Endodermal cell (in vitro differentiated cells): ENCODE results near the gene ADK. TPM values are rescaled to one million over a fixed set of nuclear protein-coding genes. Genes with fewer than 3 reads are reported as not detected.

ENCODE experiments used
- DNase-seq: peaks from one replicate; pipeline ENCODE4 v3.0.0-alpha.2; 2017
- H3K27ac ChIP-seq: 2 replicates; pipeline ENCODE4 v1.5.1; 2013; ENCODE audit warnings: mild to moderate bottlenecking, low read depth, low read length, moderate library complexity
- H3K27me3 ChIP-seq: 2 replicates; pipeline ENCODE4 v1.6.1; 2013; ENCODE audit warnings: mild to moderate bottlenecking, low read length, moderate library complexity; ENCODE audit not compliant: insufficient read depth, control insufficient read depth, poor library complexity, severe bottlenecking
- H3K36me3 ChIP-seq: 2 replicates; pipeline ENCODE4 v1.7.0; 2013; ENCODE audit warnings: mild to moderate bottlenecking, low read length, moderate library complexity; ENCODE audit not compliant: control insufficient read depth, insufficient read depth
- H3K4me1 ChIP-seq: one replicate; pipeline ENCODE4 v1.7.0; 2013; ENCODE audit warnings: low read length; ENCODE audit not compliant: control insufficient read depth, insufficient read depth
- H3K4me3 ChIP-seq: 2 replicates; pipeline ENCODE4 v1.5.1; 2013; ENCODE audit warnings: mild to moderate bottlenecking, low read length, moderate library complexity
- H3K9ac ChIP-seq: 2 replicates; pipeline ENCODE4 v1.6.1; 2013; ENCODE audit warnings: mild to moderate bottlenecking, low read length, moderate library complexity; ENCODE audit not compliant: poor library complexity, severe bottlenecking; ENCODE audit errors: extremely low read depth
- H3K9me3 ChIP-seq: 2 replicates; pipeline ENCODE4 v1.6.1; 2013; ENCODE audit warnings: mild to moderate bottlenecking, low read length, moderate library complexity; ENCODE audit not compliant: control insufficient read depth
- H3K27ac Mint-ChIP-seq: 2 replicates; pipeline ENCODE4 v1.8.0; 2020; ENCODE audit warnings: mixed read lengths
- H3K27me3 Mint-ChIP-seq: 2 replicates; pipeline ENCODE4 v1.8.0; 2021; ENCODE audit warnings: mild to moderate bottlenecking, mixed read lengths; ENCODE audit not compliant: insufficient read depth
- H3K36me3 Mint-ChIP-seq: 2 replicates; pipeline ENCODE4 v1.8.0; 2020; ENCODE audit warnings: low read depth, mixed read lengths
- H3K4me1 Mint-ChIP-seq: 2 replicates; pipeline ENCODE4 v1.8.0; 2020; ENCODE audit warnings: mixed read lengths
- H3K4me3 Mint-ChIP-seq: 2 replicates; pipeline ENCODE4 v1.8.0; 2020; ENCODE audit warnings: mild to moderate bottlenecking, moderate library complexity, mixed read lengths
- H3K9me3 Mint-ChIP-seq: 2 replicates; pipeline ENCODE4 v1.8.0; 2020; ENCODE audit warnings: mild to moderate bottlenecking, mixed read lengths
- WGBS, 2 experiments: methylation state at CpG; one replicate each; pipeline versions ENCODE4 v1.1.5 to v1.1.7; 2013; ENCODE audit warnings: missing lambda C conversion rate in 2 of 2, mixed read lengths in 1 of 2; ENCODE audit not compliant: insufficient coverage in 1 of 2, insufficient read length in 1 of 2; 5-methylcytosine and 5-hydroxymethylcytosine counted together
- total RNA-seq, 2 donors: library from RNA; stranded (reverse); fragmentation: NEBNext Ultra II Directional in 1 of 2; extraction: Animal tissue kit (Norgen Biotek cat#: 25700) in 1 of 2; gene quantifications; 2 replicates in 1 of 2; 3 replicates in 1 of 2; pipeline ENCODE4 v1.2.1, GENCODE V29; 2021
- TF ChIP-seq, protein P1 (sequence below): fragments of 200-600 bp; sonication (generic); conservative IDR thresholded peaks from 2 replicates; pipeline ENCODE4 v1.5.0; 2021; ENCODE audit warnings: antibody characterized with exemption, mild to moderate bottlenecking

ADK gene
- total RNA-seq, 2 donors from 2014 or later = 23.6 to 36.7 TPM

DNA sequence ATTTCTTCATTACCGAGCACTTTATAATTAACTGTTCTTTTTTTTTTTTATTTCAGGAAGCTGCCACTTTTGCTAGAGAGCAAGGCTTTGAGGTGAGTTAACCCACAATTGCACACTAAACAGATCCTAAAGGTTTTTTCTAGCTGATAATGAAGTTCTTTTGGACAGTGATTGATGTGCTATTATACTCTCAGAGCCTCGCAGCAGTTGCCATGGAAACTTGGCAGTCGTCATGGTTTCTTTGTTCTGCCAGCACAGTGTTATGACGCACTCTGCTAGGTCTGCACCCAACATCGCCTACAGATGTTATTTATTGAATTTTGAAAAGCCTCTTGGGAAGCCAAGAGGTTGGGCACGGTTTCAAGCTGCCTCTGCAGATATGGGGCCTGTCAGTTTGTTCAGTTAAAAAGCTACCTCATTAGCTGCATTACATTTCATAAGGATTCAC lies 438.2 kb downstream of the ADK start:
- no peak overlapping the region for H3K9ac ChIP-seq
- H3K4me3 ChIP-seq = no peak overlapping the region
- no peak overlapping the region for H3K4me3 Mint-ChIP-seq
- H3K9me3 ChIP-seq = no peaks in the 10 kb centered on the region
- peaks cover 14% of the 10 kb centered on the region for H3K4me1 Mint-ChIP-seq
- 89% methylated on average over 6 of the region's 6 CpGs; no CpG with 5 or more reads in 1 of the 2 experiments for WGBS, 2 experiments
- H3K27me3 ChIP-seq = no peaks in the 10 kb centered on the region
- TF ChIP-seq, protein P1, sequence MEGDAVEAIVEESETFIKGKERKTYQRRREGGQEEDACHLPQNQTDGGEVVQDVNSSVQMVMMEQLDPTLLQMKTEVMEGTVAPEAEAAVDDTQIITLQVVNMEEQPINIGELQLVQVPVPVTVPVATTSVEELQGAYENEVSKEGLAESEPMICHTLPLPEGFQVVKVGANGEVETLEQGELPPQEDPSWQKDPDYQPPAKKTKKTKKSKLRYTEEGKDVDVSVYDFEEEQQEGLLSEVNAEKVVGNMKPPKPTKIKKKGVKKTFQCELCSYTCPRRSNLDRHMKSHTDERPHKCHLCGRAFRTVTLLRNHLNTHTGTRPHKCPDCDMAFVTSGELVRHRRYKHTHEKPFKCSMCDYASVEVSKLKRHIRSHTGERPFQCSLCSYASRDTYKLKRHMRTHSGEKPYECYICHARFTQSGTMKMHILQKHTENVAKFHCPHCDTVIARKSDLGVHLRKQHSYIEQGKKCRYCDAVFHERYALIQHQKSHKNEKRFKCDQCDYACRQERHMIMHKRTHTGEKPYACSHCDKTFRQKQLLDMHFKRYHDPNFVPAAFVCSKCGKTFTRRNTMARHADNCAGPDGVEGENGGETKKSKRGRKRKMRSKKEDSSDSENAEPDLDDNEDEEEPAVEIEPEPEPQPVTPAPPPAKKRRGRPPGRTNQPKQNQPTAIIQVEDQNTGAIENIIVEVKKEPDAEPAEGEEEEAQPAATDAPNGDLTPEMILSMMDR = no peak
- H3K4me1 ChIP-seq = peaks cover 9% of the 10 kb centered on the region
- H3K27me3 Mint-ChIP-seq = no peaks in the 10 kb centered on the region
- H3K27ac ChIP-seq = peak overlapping the region; percentile 74
- no peaks in the 10 kb centered on the region for H3K36me3 Mint-ChIP-seq
- DNase-seq = no peak
- no peaks in the 10 kb centered on the region for H3K9me3 Mint-ChIP-seq
- peaks cover 4% of the 10 kb centered on the region for H3K36me3 ChIP-seq
- H3K27ac Mint-ChIP-seq = no peak overlapping the region

DNA sequence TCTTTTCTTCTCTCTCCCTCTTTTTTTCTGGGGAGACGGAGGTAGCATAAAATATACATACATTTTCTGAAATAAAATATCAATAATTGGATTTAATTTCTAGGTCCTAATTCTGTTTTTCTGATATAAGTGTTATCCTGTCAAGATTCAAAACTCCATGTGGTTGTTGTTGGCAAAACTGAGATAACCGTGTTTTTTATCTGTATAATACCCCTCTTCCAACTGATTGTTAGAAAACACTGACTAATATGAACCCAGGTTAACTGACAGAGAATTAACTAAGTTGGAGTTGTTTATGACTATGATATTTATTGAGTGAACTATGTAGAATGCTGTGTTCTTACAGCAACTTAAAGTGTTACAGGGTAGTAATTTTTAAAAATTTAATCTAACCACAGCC lies 438.8 kb downstream of the ADK start:
- H3K4me1 Mint-ChIP-seq = peaks cover 14% of the 10 kb centered on the region
- Histone ChIP-seq H3K36me3 (peaks cover 4% of the 10 kb centered on the region), H3K27me3 (no peaks in the 10 kb centered on the region), H3K9ac (no peak overlapping the region), H3K4me1 (peaks cover 9% of the 10 kb centered on the region), H3K27ac (peak overlapping the region; percentile 74), H3K9me3 (no peaks in the 10 kb centered on the region), H3K4me3 (no peak overlapping the region)
- TF ChIP-seq, protein P1 = no peak
- 90% methylated on average over 1 of the region's 2 CpGs; no CpG with 5 or more reads in 1 of the 2 experiments for WGBS, 2 experiments
- H3K9me3 Mint-ChIP-seq = no peaks in the 10 kb centered on the region
- H3K27me3 Mint-ChIP-seq = no peaks in the 10 kb centered on the region
- H3K4me3 Mint-ChIP-seq = no peak overlapping the region
- no peak for DNase-seq
- no peak overlapping the region for H3K27ac Mint-ChIP-seq
- no peaks in the 10 kb centered on the region for H3K36me3 Mint-ChIP-seq

DNA sequence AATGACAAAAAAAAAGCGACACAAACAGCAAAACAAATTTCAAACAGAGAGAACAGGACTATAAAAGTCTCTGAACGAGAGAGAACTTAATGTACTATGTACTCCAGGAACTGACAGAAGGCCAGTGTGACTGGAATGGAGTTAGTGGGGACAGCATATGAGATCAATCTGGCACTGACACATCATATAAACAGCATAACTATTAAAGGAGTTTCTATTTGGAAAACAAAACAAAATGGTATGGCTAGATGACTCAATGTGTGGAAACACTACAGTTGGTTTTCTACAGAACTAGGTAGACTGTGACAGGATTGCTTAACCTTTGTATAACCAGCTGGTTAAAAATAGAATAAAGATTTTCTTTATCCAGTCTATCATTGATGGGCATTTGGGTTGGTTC lies 442.4 kb downstream of the ADK start:
- no peaks in the 10 kb centered on the region for H3K9me3 Mint-ChIP-seq
- no peak overlapping the region for H3K4me3 ChIP-seq
- no peak overlapping the region for H3K27ac ChIP-seq
- no peak overlapping the region for H3K9ac ChIP-seq
- 97% methylated on average over 2 of the region's 2 CpGs; no CpG with 5 or more reads in 1 of the 2 experiments for WGBS, 2 experiments
- H3K4me3 Mint-ChIP-seq = no peak overlapping the region
- no peak overlapping the region for H3K27ac Mint-ChIP-seq
- no peaks in the 10 kb centered on the region for H3K4me1 Mint-ChIP-seq
- peaks cover 4% of the 10 kb centered on the region for H3K36me3 ChIP-seq
- H3K9me3 ChIP-seq = no peaks in the 10 kb centered on the region
- TF ChIP-seq, protein P1 = no peak
- no peaks in the 10 kb centered on the region for H3K4me1 ChIP-seq
- no peak for DNase-seq
- H3K27me3 Mint-ChIP-seq = no peaks in the 10 kb centered on the region
- no peaks in the 10 kb centered on the region for H3K27me3 ChIP-seq
- H3K36me3 Mint-ChIP-seq = no peaks in the 10 kb centered on the region
